GM19035 (cell line): ENCODE measurements around the gene LIF.
"Not testable (repeated sequence)": the region's sequence is repeated elsewhere in the genome, so short reads cannot be mapped to it uniquely, and the experiment has no call there.

ENCODE experiments used
- ATAC-seq: cut with Tn5 transposase; IDR thresholded peaks from one replicate; pipeline ENCODE4 v1.9.1; 2021; ENCODE audit not compliant: unreplicated experiment

LIF gene

GRCh38 chr22:30212363-30212995 lies 34.1 kb downstream of the LIF start:
- ATAC-seq, result no peak

- ATAC-seq, result no peak
These were observed 35.3 kb downstream of the LIF start for GRCh38 chr22:30211124-30211820.

GRCh38 chr22:30210235-30210909 lies 36.2 kb downstream of the LIF start:
- no peak for ATAC-seq

GRCh38 chr22:30209642-30210041 lies 36.9 kb downstream of the LIF start:
- no peak for ATAC-seq

GRCh38 chr22:30208631-30209603 lies 37.6 kb downstream of the LIF start:
- no peak for ATAC-seq

- no peak for ATAC-seq
These were observed 39.6 kb downstream of the LIF start for GRCh38 chr22:30206944-30207343.

GRCh38 chr22:30205281-30206115 lies 41.1 kb downstream of the LIF start:
- no peak for ATAC-seq

GRCh38 chr22:30204742-30205111 lies 41.8 kb downstream of the LIF start:
- ATAC-seq, result no peak

- ATAC-seq, result no peak
These were observed 42.4 kb downstream of the LIF start for GRCh38 chr22:30204015-30204741.

- ATAC-seq, result no peak
These were observed 44.0 kb downstream of the LIF start for GRCh38 chr22:30202531-30203006.

GRCh38 chr22:30201945-30202344 lies 44.6 kb downstream of the LIF start:
- no peak for ATAC-seq

GRCh38 chr22:30200905-30201304 lies 45.7 kb downstream of the LIF start:
- not testable (repeated sequence) for ATAC-seq

- ATAC-seq, result no peak
These were observed 47.6 kb downstream of the LIF start for GRCh38 chr22:30198921-30199320.

GRCh38 chr22:30198152-30198825 lies 48.3 kb downstream of the LIF start:
- ATAC-seq, result no peak

- ATAC-seq, result no peak
These were observed 49.2 kb downstream of the LIF start for GRCh38 chr22:30197389-30197788.

GRCh38 chr22:30196880-30197336 lies 49.7 kb downstream of the LIF start:
- no peak for ATAC-seq

GRCh38 chr22:30196141-30196879 lies 50.2 kb downstream of the LIF start:
- ATAC-seq, result no peak
